Measurements from ENCODE around the gene LRRC3C. TPM values are rescaled to one million over a fixed set of nuclear protein-coding genes. Genes with fewer than 3 reads are reported as not detected.

Gene LRRC3C
- polyA plus RNA-seq, 1 donor from 2014 or later, result not detected

GRCh38 chr17:39951924-39952679 lies 24.6 kb downstream of the LRRC3C start:
- Histone ChIP-seq H3K27ac (ENCODE audit: low read length) (no peak overlapping the region), H2AFZ (ENCODE audit: low read depth, low read length) (no peak overlapping the region), H3K27me3 (ENCODE audit: insufficient read depth, low read depth, low read length) (no peaks in the 10 kb centered on the region)

More at GRCh38 chr17:39951924-39952679, 24.6 kb downstream of the LRRC3C start:
- Histone ChIP-seq H3K36me3 (ENCODE audit: insufficient read depth, low read length) (no peaks in the 10 kb centered on the region), H3K4me2 (ENCODE audit: low read length) (no peak overlapping the region), H3K9ac (ENCODE audit: low read length) (no peak overlapping the region), H4K20me1 (ENCODE audit: insufficient read depth) (no peaks in the 10 kb centered on the region), H3K4me3 (ENCODE audit: low read length) (no peak overlapping the region), H3F3A (ENCODE audit: insufficient read depth, low read length, poor library complexity, severe bottlenecking) (no peaks in the 10 kb centered on the region), H3K79me2 (replicated peaks; ENCODE audit: insufficient read depth, low read length) (no peaks in the 10 kb centered on the region), H3K9me3 (ENCODE audit: low read length) (no peaks in the 10 kb centered on the region), H3K9me2 (ENCODE audit: insufficient read depth, low read length) (no peaks in the 10 kb centered on the region)
- no peak for TF ChIP-seq REST (IDR thresholded peaks at IDR 0.05; ENCODE audit: borderline replicate concordance)
- no peak for TF ChIP-seq EZH2 (IDR thresholded peaks at IDR 0.05; ENCODE audit: borderline replicate concordance, insufficient read depth, low read length, poor library complexity, severe bottlenecking)
- TF ChIP-seq SMC3 (conservative IDR thresholded peaks at IDR 0.05; ENCODE audit: poor library complexity), result no peak
- TF ChIP-seq EP300 (conservative IDR thresholded peaks at IDR 0.05; ENCODE audit: poor library complexity, severe bottlenecking), result no peak
- TF ChIP-seq TAF1 (IDR thresholded peaks at IDR 0.05; ENCODE audit: low read depth), result no peak
- no peak for TF ChIP-seq CTCF (IDR thresholded peaks at IDR 0.05; ENCODE audit: poor library complexity, severe bottlenecking)
- no peak for TF ChIP-seq MXI1 (conservative IDR thresholded peaks at IDR 0.05; ENCODE audit: poor library complexity, severe bottlenecking)
- TF ChIP-seq POLR2AphosphoS5 (IDR thresholded peaks at IDR 0.05), result no peak
- TF ChIP-seq RAD21 (conservative IDR thresholded peaks at IDR 0.05), result no peak

Measured in neural cell (in vitro differentiated cells).